ENCODE measurements around the gene PLAC8L1.

Gene PLAC8L1

DNA sequence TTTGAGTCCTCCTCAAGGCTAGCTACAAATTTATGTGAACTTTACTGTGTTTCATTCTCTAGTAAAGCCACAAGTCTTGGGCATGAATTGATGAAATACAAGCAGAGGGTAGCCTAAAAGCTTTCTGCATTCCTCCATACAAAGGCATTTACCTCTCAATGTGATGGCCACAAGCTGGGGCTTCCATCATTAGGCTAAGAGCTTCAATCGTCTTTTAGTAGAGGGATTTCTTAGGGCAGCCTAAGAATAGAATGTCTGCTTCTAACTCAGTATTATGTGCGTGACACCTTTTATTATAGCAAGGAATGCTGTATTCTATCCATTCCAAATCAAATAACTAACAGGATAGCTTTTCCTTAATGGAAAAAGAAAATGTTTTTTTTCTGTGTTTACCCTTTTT, 3.7 kb downstream of the PLAC8L1 start:
- no peaks in the 10 kb centered on the region for H3K9me3 Mint-ChIP-seq

DNA sequence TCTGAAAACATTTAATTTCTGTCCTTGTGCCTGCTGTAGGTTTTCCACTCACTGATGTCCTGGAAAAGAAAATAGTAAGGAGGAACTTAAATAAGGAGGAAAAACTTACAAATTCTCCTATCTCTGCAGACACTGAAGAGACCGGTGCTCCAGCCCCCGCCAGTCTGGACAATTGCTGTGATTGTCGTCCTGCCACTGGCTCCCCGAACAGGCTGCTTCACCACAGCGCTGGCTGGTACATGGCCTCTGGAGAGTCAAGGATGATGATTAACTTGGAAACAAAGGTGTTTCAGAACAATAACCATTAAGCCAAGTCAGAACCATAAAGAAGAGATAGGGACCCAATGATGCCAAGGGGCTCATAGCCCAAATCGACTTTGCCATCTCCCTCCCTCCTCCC, 7.3 kb downstream of the PLAC8L1 start:
- Mint-ChIP-seq H3K9me3 (no peaks in the 10 kb centered on the region), H3K27me3 (no peaks in the 10 kb centered on the region), H3K36me3 (ENCODE audit: low read depth) (no peaks in the 10 kb centered on the region), H3K4me1 (no peaks in the 10 kb centered on the region), H3K4me3 (no peak overlapping the region), H3K27ac (no peak overlapping the region)
- no peak for DNase-seq
- ATAC-seq = no peak

More for the DNA sequence above, 3.7 kb downstream of the PLAC8L1 start:
- DNase-seq = no peak
- Mint-ChIP-seq H3K27me3 (no peaks in the 10 kb centered on the region), H3K4me3 (no peak overlapping the region), H3K4me1 (no peaks in the 10 kb centered on the region), H3K36me3 (ENCODE audit: low read depth) (peaks cover 8% of the 10 kb centered on the region), H3K27ac (no peak overlapping the region)
- ATAC-seq = no peak

DNA sequence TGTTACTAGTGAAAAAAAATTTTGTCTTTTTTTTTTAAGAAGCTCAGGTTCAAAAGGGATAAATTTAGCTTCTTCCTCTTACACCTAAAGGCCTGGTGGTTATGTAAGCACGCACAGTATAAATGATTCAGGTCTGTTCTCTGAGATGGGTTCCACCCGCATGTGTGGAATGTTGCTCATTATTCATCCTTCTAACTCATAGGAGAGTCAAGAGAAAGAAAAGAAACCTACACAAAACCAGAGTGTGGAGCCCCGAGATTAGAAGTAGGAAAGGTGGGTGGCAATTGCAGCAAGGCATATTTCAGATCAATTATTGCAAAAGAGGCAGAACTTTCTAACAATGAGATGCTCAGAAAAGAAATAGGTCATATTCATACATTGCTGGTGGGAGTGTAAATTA, 13.5 kb downstream of the PLAC8L1 start:
- H3K36me3 Mint-ChIP-seq (ENCODE audit: low read depth) = no peaks in the 10 kb centered on the region
- no peaks in the 10 kb centered on the region for H3K27me3 Mint-ChIP-seq
- ATAC-seq (no peak), DNase-seq (no peak)
- H3K4me1 Mint-ChIP-seq = no peaks in the 10 kb centered on the region
- H3K27ac Mint-ChIP-seq = no peak overlapping the region
- H3K9me3 Mint-ChIP-seq = no peaks in the 10 kb centered on the region
- H3K4me3 Mint-ChIP-seq = no peak overlapping the region

- ATAC-seq (no peak), DNase-seq (no peak)
- Mint-ChIP-seq H3K4me3 (no peak overlapping the region), H3K27ac (no peak overlapping the region), H3K4me1 (no peaks in the 10 kb centered on the region), H3K9me3 (no peaks in the 10 kb centered on the region), H3K27me3 (no peaks in the 10 kb centered on the region), H3K36me3 (ENCODE audit: low read depth) (no peaks in the 10 kb centered on the region)
These were observed 16.1 kb downstream of the PLAC8L1 start for GRCh38 chr5:146089287-146089686.

DNA sequence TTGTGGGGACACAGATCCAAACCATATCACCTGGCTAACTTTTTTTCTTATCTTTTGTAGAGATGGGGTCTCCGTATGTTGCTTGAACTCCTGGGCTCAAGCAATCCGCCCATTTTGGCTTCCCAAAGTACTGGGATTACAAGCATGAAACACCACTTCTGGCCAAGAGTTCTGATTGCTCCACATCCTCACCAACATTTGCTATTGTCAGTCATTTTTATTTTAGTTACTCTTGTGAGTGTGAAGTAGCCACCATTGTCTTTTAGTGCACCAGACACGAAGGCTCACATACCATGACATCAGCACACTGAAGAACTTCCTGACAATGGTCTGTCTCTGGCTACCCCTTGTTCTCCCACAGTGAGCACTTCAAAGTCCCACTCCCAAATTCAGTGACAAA, 17.3 kb downstream of the PLAC8L1 start:
- no peak overlapping the region for H3K27ac Mint-ChIP-seq
- ATAC-seq = no peak
- no peaks in the 10 kb centered on the region for H3K36me3 Mint-ChIP-seq (ENCODE audit: low read depth)
- H3K4me3 Mint-ChIP-seq = no peak overlapping the region
- H3K27me3 Mint-ChIP-seq = no peaks in the 10 kb centered on the region
- no peak for DNase-seq
- H3K9me3 Mint-ChIP-seq = no peaks in the 10 kb centered on the region
- no peaks in the 10 kb centered on the region for H3K4me1 Mint-ChIP-seq

- Mint-ChIP-seq H3K27ac (no peak overlapping the region), H3K36me3 (ENCODE audit: low read depth) (no peaks in the 10 kb centered on the region), H3K4me3 (no peak overlapping the region), H3K4me1 (peaks cover 8% of the 10 kb centered on the region), H3K27me3 (peaks cover 4% of the 10 kb centered on the region), H3K9me3 (no peaks in the 10 kb centered on the region)
- ATAC-seq (no peak), DNase-seq (no peak)
These were observed 21.0 kb downstream of the PLAC8L1 start for GRCh38 chr5:146084376-146084775.

GRCh38 chr5:146082798-146083197, 22.6 kb downstream of the PLAC8L1 start:
- H3K27ac Mint-ChIP-seq = no peak overlapping the region
- peaks cover 13% of the 10 kb centered on the region for H3K27me3 Mint-ChIP-seq
- no peaks in the 10 kb centered on the region for H3K9me3 Mint-ChIP-seq
- peaks cover 11% of the 10 kb centered on the region for H3K4me1 Mint-ChIP-seq
- no peaks in the 10 kb centered on the region for H3K36me3 Mint-ChIP-seq (ENCODE audit: low read depth)
- DNase-seq = no peak
- ATAC-seq = no peak
- H3K4me3 Mint-ChIP-seq = no peak overlapping the region

DNA sequence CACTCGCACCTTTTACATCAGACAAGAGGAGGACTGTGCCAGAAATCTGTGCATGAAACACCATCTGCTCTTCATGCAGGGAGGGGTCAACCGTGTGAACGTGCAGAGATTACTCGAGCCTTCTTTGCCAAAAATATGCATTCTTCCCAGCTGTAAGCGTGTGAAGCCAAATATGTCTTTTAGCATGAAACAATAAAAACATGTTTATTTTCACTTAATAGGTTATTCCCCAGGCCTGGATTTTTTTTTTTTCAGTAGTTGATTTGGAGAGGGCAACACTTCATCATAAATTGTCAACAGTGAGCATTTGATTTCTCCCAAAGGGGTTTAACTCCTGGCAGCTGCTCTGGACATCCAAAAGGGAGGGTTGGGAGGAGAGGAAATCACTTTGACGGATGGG, 23.8 kb downstream of the PLAC8L1 start:
- no peaks in the 10 kb centered on the region for H3K36me3 Mint-ChIP-seq (ENCODE audit: low read depth)
- no peak for ATAC-seq
- no peaks in the 10 kb centered on the region for H3K9me3 Mint-ChIP-seq

DNA sequence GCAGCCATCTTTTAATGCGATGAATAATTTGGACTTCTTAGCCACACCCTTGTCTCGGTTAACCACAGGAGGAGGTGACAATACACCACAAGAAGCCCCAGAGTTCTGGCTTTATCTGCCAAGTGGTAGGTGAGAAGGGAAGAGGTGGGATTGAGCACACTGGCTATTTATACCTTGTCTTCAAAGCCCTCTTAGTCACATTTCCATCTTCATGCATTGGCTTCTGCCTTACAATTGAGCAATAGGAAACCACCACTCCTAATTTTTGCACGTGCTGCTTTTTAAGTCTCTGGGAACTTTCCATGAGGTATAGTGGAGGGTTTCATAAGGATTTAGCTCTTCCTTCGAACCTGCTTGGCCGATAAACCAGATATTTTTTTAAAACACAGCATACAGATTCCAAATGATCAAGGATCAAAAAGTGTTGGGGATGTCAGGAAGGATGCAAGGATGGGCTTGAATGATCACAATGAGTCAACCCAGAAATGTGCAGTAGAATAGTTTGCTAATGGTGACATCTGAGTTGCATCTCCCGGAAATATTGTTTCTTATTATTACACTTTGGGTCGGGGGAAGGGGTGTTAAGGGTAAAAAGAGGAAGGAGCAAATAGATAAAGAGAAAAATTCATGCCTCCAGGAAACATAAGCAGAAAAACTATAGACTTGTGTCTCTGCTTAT, 25.5 kb downstream of the PLAC8L1 start:
- no peak overlapping the region for H3K4me3 Mint-ChIP-seq
- H3K4me1 Mint-ChIP-seq = peaks cover 11% of the 10 kb centered on the region
- H3K27me3 Mint-ChIP-seq = peaks cover 20% of the 10 kb centered on the region
- H3K27ac Mint-ChIP-seq = no peak overlapping the region
- DNase-seq (peak; percentile 5), ATAC-seq (peak; percentile 91)
- H3K9me3 Mint-ChIP-seq = no peaks in the 10 kb centered on the region
- no peaks in the 10 kb centered on the region for H3K36me3 Mint-ChIP-seq (ENCODE audit: low read depth)

More for the DNA sequence above, 23.8 kb downstream of the PLAC8L1 start:
- peaks cover 11% of the 10 kb centered on the region for H3K4me1 Mint-ChIP-seq
- no peak overlapping the region for H3K4me3 Mint-ChIP-seq
- peaks cover 16% of the 10 kb centered on the region for H3K27me3 Mint-ChIP-seq
- no peak overlapping the region for H3K27ac Mint-ChIP-seq
- DNase-seq = no peak

DNA sequence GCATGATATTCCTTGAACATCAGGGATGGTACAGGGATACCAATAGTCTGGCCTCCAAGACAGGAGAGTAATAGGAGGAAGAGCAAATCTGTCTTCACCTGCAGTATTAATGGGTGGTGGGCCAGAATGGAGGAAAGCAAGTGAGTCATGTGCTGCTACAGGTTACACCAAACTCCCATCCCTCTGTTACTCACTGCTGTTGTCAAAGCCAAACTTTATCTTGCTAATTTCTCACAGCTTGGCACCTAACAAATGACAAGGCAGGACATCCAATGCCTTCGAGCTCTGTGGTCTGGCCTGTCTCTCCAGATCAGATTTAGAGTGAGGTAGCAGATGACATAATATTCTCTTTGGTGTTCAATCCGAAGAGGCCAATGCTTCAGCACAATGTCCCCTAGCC, 26.8 kb downstream of the PLAC8L1 start:
- Mint-ChIP-seq H3K9me3 (no peaks in the 10 kb centered on the region), H3K4me1 (peaks cover 11% of the 10 kb centered on the region), H3K4me3 (no peak overlapping the region), H3K27me3 (peaks cover 22% of the 10 kb centered on the region), H3K27ac (no peak overlapping the region), H3K36me3 (ENCODE audit: low read depth) (no peaks in the 10 kb centered on the region)
- ATAC-seq = no peak
- DNase-seq = no peak

- H3K36me3 Mint-ChIP-seq (ENCODE audit: low read depth) = no peaks in the 10 kb centered on the region
- ATAC-seq = no peak
- H3K4me3 Mint-ChIP-seq = no peak overlapping the region
- DNase-seq = no peak
- no peaks in the 10 kb centered on the region for H3K9me3 Mint-ChIP-seq
- peaks cover 25% of the 10 kb centered on the region for H3K27me3 Mint-ChIP-seq
- peaks cover 11% of the 10 kb centered on the region for H3K4me1 Mint-ChIP-seq
- no peak overlapping the region for H3K27ac Mint-ChIP-seq
These were observed 28.9 kb downstream of the PLAC8L1 start for GRCh38 chr5:146076455-146076854.

DNA sequence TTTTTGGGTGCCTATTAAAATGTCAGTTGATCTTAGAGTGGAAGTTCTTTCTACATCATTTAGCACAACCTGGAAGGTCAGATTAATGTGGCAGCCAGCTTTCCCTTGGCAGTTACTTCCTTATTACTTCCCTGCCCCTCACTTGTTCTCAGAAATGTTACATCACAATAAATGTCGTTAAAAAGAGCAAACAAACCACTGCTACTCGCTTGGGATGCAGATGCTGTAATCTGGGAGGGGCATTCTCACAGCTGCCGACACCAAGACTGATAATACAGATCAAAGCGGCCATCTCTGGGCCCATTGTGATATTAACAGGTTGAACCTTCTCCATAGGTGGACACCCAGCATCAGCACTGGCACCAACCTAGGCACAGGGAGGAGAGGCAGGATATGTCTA, 29.3 kb downstream of the PLAC8L1 start:
- Mint-ChIP-seq H3K27me3 (peaks cover 22% of the 10 kb centered on the region), H3K36me3 (ENCODE audit: low read depth) (no peaks in the 10 kb centered on the region), H3K4me1 (peaks cover 11% of the 10 kb centered on the region), H3K4me3 (no peak overlapping the region), H3K9me3 (no peaks in the 10 kb centered on the region), H3K27ac (no peak overlapping the region)
- DNase-seq (no peak), ATAC-seq (no peak)

GRCh38 chr5:146073239-146073900, 32.0 kb downstream of the PLAC8L1 start:
- Mint-ChIP-seq H3K9me3 (no peaks in the 10 kb centered on the region), H3K27ac (no peak overlapping the region), H3K36me3 (ENCODE audit: low read depth) (no peaks in the 10 kb centered on the region), H3K4me1 (no peaks in the 10 kb centered on the region), H3K27me3 (peaks cover 13% of the 10 kb centered on the region), H3K4me3 (no peak overlapping the region)
- DNase-seq = no peak
- ATAC-seq = no peak

- no peaks in the 10 kb centered on the region for H3K36me3 Mint-ChIP-seq (ENCODE audit: low read depth)
- H3K4me3 Mint-ChIP-seq = no peak overlapping the region
- H3K9me3 Mint-ChIP-seq = no peaks in the 10 kb centered on the region
- ATAC-seq = no peak
- no peaks in the 10 kb centered on the region for H3K4me1 Mint-ChIP-seq
- DNase-seq = no peak
- H3K27ac Mint-ChIP-seq = no peak overlapping the region
- H3K27me3 Mint-ChIP-seq = peaks cover 12% of the 10 kb centered on the region
These were observed 32.8 kb downstream of the PLAC8L1 start for GRCh38 chr5:146072595-146072994.

- Mint-ChIP-seq H3K9me3 (no peaks in the 10 kb centered on the region), H3K4me3 (no peak overlapping the region), H3K27ac (no peak overlapping the region), H3K27me3 (peaks cover 9% of the 10 kb centered on the region), H3K4me1 (no peaks in the 10 kb centered on the region), H3K36me3 (ENCODE audit: low read depth) (no peaks in the 10 kb centered on the region)
- ATAC-seq (no peak), DNase-seq (no peak)
These were observed 34.2 kb downstream of the PLAC8L1 start for GRCh38 chr5:146071171-146071570.

All from activated naive CD8-positive, alpha-beta T cell treated with anti-CD3 and anti-CD28 coated beads, Interleukin-2, amount 50 U/mL, for 24 hours (primary cell).